Stomach (tissue), 9 donors: ENCODE measurements around the gene CD151. TPM values are rescaled to one million over a fixed set of nuclear protein-coding genes. Genes with fewer than 3 reads are reported as not detected.

Experiments used
- DNase-seq, 2 donors: peaks; one replicate each; pipeline versions ENCODE4 v3.0.0 to v3.0.0-alpha.2; 2013 to 2019
- H3K27ac ChIP-seq, 5 donors: fragments of 200-600 bp in 4 of 5; sonication (generic) in 4 of 5; one replicate each; pipeline ENCODE4 v1.5.1; 2013 to 2019; ENCODE audit warnings: mild to moderate bottlenecking in 1 of 5, moderate library complexity in 1 of 5
- H3K27me3 ChIP-seq, 3 donors: fragments of 200-600 bp; sonication (generic); one replicate each; pipeline ENCODE4 v1.5.1; 2017 to 2019; ENCODE audit warnings: mixed run types in 1 of 3
- H3K36me3 ChIP-seq, 4 donors: fragments of 200-600 bp; sonication (generic); 1 replicate in 3 of 4; 2 replicates in 1 of 4; pipeline ENCODE4 v1.5.1; 2016 to 2019
- H3K4me1 ChIP-seq, 4 donors: fragments of 200-600 bp; sonication (generic); one replicate each; pipeline ENCODE4 v1.5.1; 2016 to 2019
- H3K4me3 ChIP-seq, 4 donors: fragments of 200-600 bp; sonication (generic) in 3 of 4; one replicate each; pipeline ENCODE4 v1.5.1; 2016 to 2019; ENCODE audit warnings: mild to moderate bottlenecking in 1 of 4
- H3K9me3 ChIP-seq, 4 donors: fragments of 200-600 bp; sonication (generic); one replicate each; pipeline ENCODE4 v1.5.1; 2016 to 2019
- EP300 ChIP-seq: sonication (generic); formaldehyde crosslinking; IDR thresholded peaks from one replicate; pipeline ENCODE4 v1.6.1; 2017; ENCODE audit warnings: antibody characterized with exemption
- POLR2A ChIP-seq, 4 donors: fragments of 450-650 bp; IDR thresholded peaks; one replicate each; pipeline ENCODE4 v1.6.1; 2016; ENCODE audit warnings: antibody characterized with exemption in 4 of 4, control low read depth in 2 of 4, mild to moderate bottlenecking in 1 of 4, moderate library complexity in 1 of 4
- POLR2AphosphoS5 ChIP-seq, 3 donors: sonication (generic); formaldehyde crosslinking; IDR thresholded peaks; one replicate each; pipeline ENCODE4 v1.6.1; 2016; ENCODE audit warnings: antibody characterized with exemption in 3 of 3
- WGBS, 5 donors: extraction: QIAGEN DNeasy Blood & Tissue Kit in 3 of 5; methylation state at CpG; one replicate each; pipeline versions ENCODE4 v1.1.5 to v1.1.7; 2013 to 2018; 5-methylcytosine and 5-hydroxymethylcytosine counted together
- intact Hi-C: fragments of 100-400 bp; cut with DNase I; formaldehyde crosslinking; loops from one replicate; pipeline ENCODE4 v1.15.1; 2023; ENCODE audit warnings: low total_unique reads
- polyA plus RNA-seq, 3 donors: library from polyadenylated mRNA; stranded (reverse); fragments of 200-250 nt; gene quantifications; one replicate each; pipeline ENCODE4 v1.2.3, GENCODE V29; 2013
- total RNA-seq, 5 donors: library from RNA; depleted of rRNA; stranded (reverse); fragments of >200 nt; gene quantifications; one replicate each; pipeline versions ENCODE4 v1.1.0 to v1.2.3, GENCODE V29; 2014 to 2016
- TF ChIP-seq, protein P1 (sequence below), 7 experiments: fragments of 450-650 bp in 4 of 7; fragments of 200-600 bp in 3 of 7; sonication (generic) in 3 of 7; IDR thresholded peaks; one replicate each; pipeline ENCODE4 v1.5.1; 2016 to 2019; ENCODE audit warnings: antibody characterized with exemption in 7 of 7, control low read depth in 2 of 7, mild to moderate bottlenecking in 1 of 7
- donor health status: healthy with polysubstance abuse.
- donor health status: Bipolar disorder and iron deficiency.
- donor health status: healthy.

CD151 gene
- total and polyA plus RNA-seq, 8 donors: 66.7 to 293 (median 159) TPM

DNA sequence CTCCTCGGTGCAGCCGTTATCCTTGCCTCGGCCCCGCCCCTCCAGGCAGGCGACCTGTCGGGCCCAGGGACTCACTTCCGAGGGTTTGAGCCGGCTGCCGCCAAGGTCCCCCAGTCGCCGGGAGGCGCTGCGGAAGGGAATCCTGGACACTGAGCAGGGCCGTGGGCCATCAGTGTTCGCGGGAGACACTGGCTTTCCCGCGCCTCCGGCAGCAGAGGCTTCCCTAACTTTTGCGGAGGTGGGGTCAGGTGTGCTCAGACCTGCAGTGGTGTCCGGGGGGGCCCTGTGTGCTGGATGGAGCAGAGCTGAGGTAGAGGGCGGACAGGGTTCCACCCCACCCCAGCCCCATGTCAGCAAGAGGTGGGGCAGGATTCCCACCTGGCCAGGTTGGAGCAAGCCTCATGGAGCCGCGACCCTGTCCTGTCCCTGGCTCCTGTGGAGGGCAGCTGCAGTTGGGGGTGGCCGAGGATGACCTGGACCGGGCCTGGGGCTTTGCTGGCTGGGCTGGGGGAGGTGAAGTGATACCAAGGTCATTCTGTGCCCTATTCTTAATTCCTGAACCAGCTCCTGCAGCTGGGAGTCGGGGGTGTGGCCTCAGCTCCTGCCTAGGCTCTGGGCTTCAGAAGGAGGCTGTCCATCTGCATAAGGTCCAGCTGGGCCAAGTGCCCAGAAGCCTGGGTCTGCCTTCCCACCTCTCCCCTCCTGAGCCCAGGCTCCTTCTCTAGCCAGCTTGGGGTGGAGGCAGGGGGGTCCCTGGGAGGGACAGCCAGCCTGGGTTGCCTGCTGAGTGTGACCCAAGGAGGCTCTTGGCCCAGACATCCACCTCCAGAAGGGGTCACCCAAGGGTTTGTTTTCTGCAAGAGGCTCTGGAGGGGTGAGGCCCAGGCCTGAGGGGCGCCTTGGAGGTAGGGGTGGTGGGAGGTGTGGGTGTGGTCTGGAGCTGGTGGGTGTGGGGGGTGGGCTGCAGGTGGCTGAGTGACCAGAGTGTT is 18.3 kb downstream of the CD151 start:
- peaks cover 0 to 42% (median 25%) of the 10 kb centered on the region in 3 donors for H3K27me3 ChIP-seq
- TF ChIP-seq, protein P1, sequence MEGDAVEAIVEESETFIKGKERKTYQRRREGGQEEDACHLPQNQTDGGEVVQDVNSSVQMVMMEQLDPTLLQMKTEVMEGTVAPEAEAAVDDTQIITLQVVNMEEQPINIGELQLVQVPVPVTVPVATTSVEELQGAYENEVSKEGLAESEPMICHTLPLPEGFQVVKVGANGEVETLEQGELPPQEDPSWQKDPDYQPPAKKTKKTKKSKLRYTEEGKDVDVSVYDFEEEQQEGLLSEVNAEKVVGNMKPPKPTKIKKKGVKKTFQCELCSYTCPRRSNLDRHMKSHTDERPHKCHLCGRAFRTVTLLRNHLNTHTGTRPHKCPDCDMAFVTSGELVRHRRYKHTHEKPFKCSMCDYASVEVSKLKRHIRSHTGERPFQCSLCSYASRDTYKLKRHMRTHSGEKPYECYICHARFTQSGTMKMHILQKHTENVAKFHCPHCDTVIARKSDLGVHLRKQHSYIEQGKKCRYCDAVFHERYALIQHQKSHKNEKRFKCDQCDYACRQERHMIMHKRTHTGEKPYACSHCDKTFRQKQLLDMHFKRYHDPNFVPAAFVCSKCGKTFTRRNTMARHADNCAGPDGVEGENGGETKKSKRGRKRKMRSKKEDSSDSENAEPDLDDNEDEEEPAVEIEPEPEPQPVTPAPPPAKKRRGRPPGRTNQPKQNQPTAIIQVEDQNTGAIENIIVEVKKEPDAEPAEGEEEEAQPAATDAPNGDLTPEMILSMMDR (IDR thresholded peaks at IDR 0.05): no peak
- TF ChIP-seq POLR2AphosphoS5 (IDR thresholded peaks at IDR 0.05) (no peak), EP300 (no peak), POLR2A (IDR thresholded peaks at IDR 0.05) (no peak)
- H3K27ac ChIP-seq: no peak overlapping the region
- H3K4me1 ChIP-seq: peaks cover 26 to 57% (median 48%) of the 10 kb centered on the region in 4 donors
- no peak for DNase-seq
- 44 to 59% (median 46%) methylated on average over 18 to 28 of the region's 28 CpGs for WGBS, 5 donors
- H3K4me3 ChIP-seq: no peak overlapping the region
- H3K36me3 ChIP-seq: peaks cover 0 to 5% (median 2%) of the 10 kb centered on the region in 4 donors
- H3K9me3 ChIP-seq: no peaks in the 10 kb centered on the region
- intact Hi-C loops: no loop called here

DNA sequence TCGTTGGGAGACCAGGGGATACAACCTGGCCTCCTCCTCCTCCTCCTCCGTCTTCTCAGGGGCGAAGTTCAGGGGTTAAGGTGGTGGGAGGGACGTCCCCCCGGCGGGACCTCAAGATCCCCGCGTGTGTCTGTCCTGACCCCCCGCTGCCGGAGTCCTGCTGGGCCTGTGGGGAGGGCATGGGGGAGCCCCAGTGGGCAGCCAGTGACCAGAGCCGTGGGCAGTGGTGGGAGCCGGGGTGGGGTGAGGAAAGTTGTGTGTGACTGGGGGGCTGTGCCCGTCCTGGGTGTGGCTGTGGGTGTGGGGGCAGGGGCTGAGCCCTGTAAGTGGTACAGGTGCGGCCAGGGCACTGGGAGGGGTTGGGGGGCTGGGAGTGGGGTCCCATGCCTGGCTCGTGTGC is 20.0 kb downstream of the CD151 start:
- Histone ChIP-seq H3K36me3 (peaks cover 0 to 4% (median 0%) of the 10 kb centered on the region in 4 donors), H3K27ac (no peak overlapping the region), H3K9me3 (no peaks in the 10 kb centered on the region), H3K4me3 (no peak overlapping the region), H3K27me3 (peaks cover 0 to 35% (median 25%) of the 10 kb centered on the region in 3 donors), H3K4me1 (peaks cover 26 to 40% (median 37%) of the 10 kb centered on the region in 4 donors)
- DNase-seq: no peak
- TF ChIP-seq, protein P1 (IDR thresholded peaks at IDR 0.05): no peak
- TF ChIP-seq EP300: no peak
- TF ChIP-seq POLR2AphosphoS5 (IDR thresholded peaks at IDR 0.05): no peak
- no peak for TF ChIP-seq POLR2A (IDR thresholded peaks at IDR 0.05)
- WGBS, 5 donors: 76 to 85% (median 83%) methylated on average over 13 to 15 of the region's 15 CpGs
- intact Hi-C loops: no loop called here

DNA sequence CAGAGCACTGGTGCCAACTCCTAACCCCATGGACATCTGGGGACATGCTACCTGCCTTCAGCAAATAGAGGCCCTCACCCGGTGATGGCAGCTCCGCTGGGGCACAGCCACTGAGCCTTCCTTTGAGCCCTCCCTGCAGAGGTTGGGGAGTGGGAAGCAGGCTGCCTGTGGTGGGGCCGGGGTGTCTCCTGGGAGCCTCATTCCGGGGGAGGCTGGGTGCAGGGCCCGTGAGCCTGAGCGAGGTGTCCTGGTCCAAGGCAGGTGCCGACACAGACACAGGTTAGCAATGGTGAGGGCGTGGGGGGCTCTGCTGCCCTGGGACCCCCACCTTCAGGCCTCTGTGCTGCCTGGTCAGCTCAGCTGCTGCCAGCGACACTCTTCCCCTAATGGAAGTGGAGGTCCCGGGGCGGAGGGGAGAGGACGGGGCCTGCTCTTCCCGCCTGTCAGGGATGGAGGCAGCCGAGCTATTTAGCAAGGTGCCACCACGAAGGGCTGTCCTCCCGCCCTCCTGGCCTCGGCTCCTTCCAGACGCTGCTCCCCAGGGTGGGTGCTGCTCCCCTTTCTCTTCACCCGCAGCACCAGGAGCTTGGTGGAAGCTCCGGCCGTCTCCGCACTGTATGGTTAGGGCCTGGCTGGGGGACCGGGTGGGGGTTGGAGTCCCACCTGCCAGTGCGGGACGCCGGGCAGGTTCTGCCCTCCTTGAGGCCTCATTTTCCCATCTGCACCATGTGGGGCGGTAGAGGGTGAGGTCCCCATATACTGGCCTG is 21.1 kb downstream of the CD151 start:
- Histone ChIP-seq H3K36me3 (peaks cover 0 to 4% (median 0%) of the 10 kb centered on the region in 4 donors), H3K27me3 (peaks cover 0 to 24% (median 19%) of the 10 kb centered on the region in 3 donors), H3K4me3 (no peak overlapping the region), H3K9me3 (no peaks in the 10 kb centered on the region), H3K27ac (no peak overlapping the region), H3K4me1 (peaks cover 16 to 37% (median 26%) of the 10 kb centered on the region in 4 donors)
- TF ChIP-seq POLR2AphosphoS5 (IDR thresholded peaks at IDR 0.05): no peak
- intact Hi-C loops: no loop called here
- no peak for DNase-seq
- WGBS, 5 donors: 90 to 95% (median 93%) methylated on average over 18 to 27 of the region's 27 CpGs

DNA sequence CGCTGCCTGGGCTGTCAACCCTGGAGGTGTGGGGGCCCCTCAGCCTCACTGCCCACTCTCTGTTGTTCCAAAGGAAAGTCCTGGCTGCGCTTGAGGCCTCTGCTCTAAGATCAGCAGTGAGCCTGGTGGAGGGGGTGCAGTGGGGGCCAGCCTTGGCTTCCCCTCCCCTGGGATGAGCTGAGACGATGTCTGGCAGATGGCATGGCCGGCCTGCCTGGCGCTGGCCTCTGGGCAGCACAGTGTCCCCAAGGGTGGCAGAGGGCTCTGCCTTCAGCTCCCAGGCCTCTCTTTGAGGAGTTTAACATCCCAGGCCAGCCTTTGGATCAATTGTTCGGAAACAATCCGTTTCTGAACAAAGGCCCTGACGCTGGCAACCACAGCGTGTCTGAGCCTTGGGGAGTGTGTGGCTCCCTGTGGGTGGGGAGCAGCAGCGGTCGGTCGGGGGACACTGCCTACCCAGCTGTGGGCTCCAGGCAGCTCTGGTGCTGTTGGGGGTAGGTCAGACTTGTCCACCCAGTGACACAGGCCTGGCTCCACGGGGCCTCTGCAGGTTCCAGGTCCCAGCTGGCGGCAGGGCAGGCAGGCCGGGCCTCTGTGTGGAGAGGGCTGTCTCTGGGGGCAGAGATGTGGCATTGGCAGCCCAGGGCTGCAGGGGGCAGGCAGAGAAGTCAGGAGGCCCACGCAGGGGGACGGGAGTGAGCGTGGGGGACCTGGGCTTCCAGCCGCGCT is 22.0 kb downstream of the CD151 start:
- Histone ChIP-seq H3K27me3 (peaks cover 0 to 15% (median 12%) of the 10 kb centered on the region in 3 donors), H3K9me3 (no peaks in the 10 kb centered on the region), H3K27ac (no peak overlapping the region), H3K36me3 (peaks cover 0 to 4% (median 0%) of the 10 kb centered on the region in 4 donors), H3K4me1 (peaks cover 14 to 39% (median 29%) of the 10 kb centered on the region in 4 donors), H3K4me3 (no peak overlapping the region)
- TF ChIP-seq EP300: no peak
- TF ChIP-seq POLR2A (IDR thresholded peaks at IDR 0.05): no peak
- TF ChIP-seq, protein P1 (IDR thresholded peaks at IDR 0.05): no peak
- no peak for TF ChIP-seq POLR2AphosphoS5 (IDR thresholded peaks at IDR 0.05)
- no peak for DNase-seq
- 82 to 92% (median 87%) methylated on average over 6 to 20 of the region's 20 CpGs for WGBS, 5 donors
- intact Hi-C loops: no loop called here
